ENCODE results near the gene ILK.

- TF ChIP-seq CTCF (conservative IDR thresholded peaks at IDR 0.05; ENCODE audit: low read length) = no peak
- TF ChIP-seq EZH2phosphoT487 (IDR thresholded peaks at IDR 0.05; ENCODE audit: borderline replicate concordance, low read depth, low read length) = no peak
Measured at GRCh38 chr11:6646918-6647679, 43.5 kb downstream of the ILK start.
